Measurements from ENCODE around the gene PRR16. TPM values are rescaled to one million over a fixed set of nuclear protein-coding genes. Genes with fewer than 3 reads are reported as not detected.

The PRR16 gene
- total and polyA plus RNA-seq, 2 experiments from 2014 or later, result 15.3 to 16.1 TPM

- H3K9me3 ChIP-seq (ENCODE audit: low read depth), result no peaks in the 10 kb centered on the region
- no peaks in the 10 kb centered on the region for H4K20me1 ChIP-seq (ENCODE audit: insufficient read depth, poor library complexity, severe bottlenecking)
- H2AFZ ChIP-seq, result no peak overlapping the region
- H3K27ac ChIP-seq, result no peak overlapping the region
- H3K9me2 ChIP-seq (replicated peaks; ENCODE audit: insufficient read depth), result no peaks in the 10 kb centered on the region
- no peaks in the 10 kb centered on the region for H3K36me3 ChIP-seq (replicated peaks; ENCODE audit: insufficient read depth, low read depth)
- H3K4me1 ChIP-seq (ENCODE audit: insufficient read depth), result no peaks in the 10 kb centered on the region
- no peak overlapping the region for H3K4me3 ChIP-seq
- no peak for DNase-seq (ENCODE audit: low spot score)
- H3K79me2 ChIP-seq, result no peaks in the 10 kb centered on the region
- no peaks in the 10 kb centered on the region for H3K27me3 ChIP-seq
- TF ChIP-seq EZH2 (IDR thresholded peaks at IDR 0.05; ENCODE audit: borderline replicate concordance) (no peak), CTCF (IDR thresholded peaks at IDR 0.05; ENCODE audit: poor library complexity) (no peak), EZH2phosphoT487 (IDR thresholded peaks at IDR 0.05; ENCODE audit: low read depth, severe bottlenecking, unreplicated experiment) (no peak)
- H3K4me2 ChIP-seq, result no peak overlapping the region
Observed at GRCh38 chr5:120430572-120430971, 33.5 kb upstream of the PRR16 start.

- H3K4me1 ChIP-seq (ENCODE audit: insufficient read depth), result no peaks in the 10 kb centered on the region
- DNase-seq (ENCODE audit: low spot score), result no peak
- no peak overlapping the region for H3K27ac ChIP-seq
- no peaks in the 10 kb centered on the region for H3K27me3 ChIP-seq
- no peaks in the 10 kb centered on the region for H3K9me2 ChIP-seq (replicated peaks; ENCODE audit: insufficient read depth)
- H3K36me3 ChIP-seq (replicated peaks; ENCODE audit: insufficient read depth, low read depth), result no peaks in the 10 kb centered on the region
- no peak for TF ChIP-seq EZH2phosphoT487 (IDR thresholded peaks at IDR 0.05; ENCODE audit: low read depth, severe bottlenecking, unreplicated experiment)
- no peak overlapping the region for H2AFZ ChIP-seq
- H4K20me1 ChIP-seq (ENCODE audit: insufficient read depth, poor library complexity, severe bottlenecking), result no peaks in the 10 kb centered on the region
- no peaks in the 10 kb centered on the region for H3K9me3 ChIP-seq (ENCODE audit: low read depth)
- no peaks in the 10 kb centered on the region for H3K79me2 ChIP-seq
- no peak overlapping the region for H3K4me3 ChIP-seq
- H3K4me2 ChIP-seq, result no peak overlapping the region
Observed at GRCh38 chr5:120432861-120433260, 31.2 kb upstream of the PRR16 start.

- no peak for DNase-seq (ENCODE audit: low spot score)
- no peaks in the 10 kb centered on the region for H3K9me2 ChIP-seq (replicated peaks; ENCODE audit: insufficient read depth)
- H2AFZ ChIP-seq, result no peak overlapping the region
- no peaks in the 10 kb centered on the region for H3K4me1 ChIP-seq (ENCODE audit: insufficient read depth)
- no peaks in the 10 kb centered on the region for H3K27me3 ChIP-seq
- no peaks in the 10 kb centered on the region for H4K20me1 ChIP-seq (ENCODE audit: insufficient read depth, poor library complexity, severe bottlenecking)
- WGBS (ENCODE audit: low lambda C conversion rate, missing lambda C conversion rate), result 98% methylated on average over 2 of the region's 2 CpGs
- H3K4me2 ChIP-seq, result no peak overlapping the region
- no peaks in the 10 kb centered on the region for H3K79me2 ChIP-seq
- H3K4me3 ChIP-seq, result no peak overlapping the region
- H3K36me3 ChIP-seq (replicated peaks; ENCODE audit: insufficient read depth, low read depth), result no peaks in the 10 kb centered on the region
- no peak overlapping the region for H3K27ac ChIP-seq
- TF ChIP-seq EZH2 (IDR thresholded peaks at IDR 0.05; ENCODE audit: borderline replicate concordance), result no peak
- TF ChIP-seq EZH2phosphoT487 (IDR thresholded peaks at IDR 0.05; ENCODE audit: low read depth, severe bottlenecking, unreplicated experiment), result no peak
- no peak for TF ChIP-seq CTCF (IDR thresholded peaks at IDR 0.05; ENCODE audit: poor library complexity)
- no peaks in the 10 kb centered on the region for H3K9me3 ChIP-seq (ENCODE audit: low read depth)
Observed at GRCh38 chr5:120435129-120435528, 29.0 kb upstream of the PRR16 start.

- Histone ChIP-seq H3K27me3 (no peaks in the 10 kb centered on the region), H3K9me3 (ENCODE audit: low read depth) (no peaks in the 10 kb centered on the region), H3K9me2 (replicated peaks; ENCODE audit: insufficient read depth) (no peaks in the 10 kb centered on the region), H3K4me1 (ENCODE audit: insufficient read depth) (no peaks in the 10 kb centered on the region), H2AFZ (no peak overlapping the region), H3K4me3 (no peak overlapping the region), H3K27ac (no peak overlapping the region), H3K36me3 (replicated peaks; ENCODE audit: insufficient read depth, low read depth) (no peaks in the 10 kb centered on the region), H3K79me2 (no peaks in the 10 kb centered on the region), H4K20me1 (ENCODE audit: insufficient read depth, poor library complexity, severe bottlenecking) (no peaks in the 10 kb centered on the region), H3K4me2 (no peak overlapping the region)
- WGBS (ENCODE audit: low lambda C conversion rate, missing lambda C conversion rate), result 96% methylated on average over 1 of the region's 1 CpG
- TF ChIP-seq EZH2phosphoT487 (IDR thresholded peaks at IDR 0.05; ENCODE audit: low read depth, severe bottlenecking, unreplicated experiment) (no peak), CTCF (IDR thresholded peaks at IDR 0.05; ENCODE audit: poor library complexity) (no peak), EZH2 (IDR thresholded peaks at IDR 0.05; ENCODE audit: borderline replicate concordance) (no peak)
- no peak for DNase-seq (ENCODE audit: low spot score)
Observed at GRCh38 chr5:120436996-120437395, 27.1 kb upstream of the PRR16 start.
